Activated CD8-positive, alpha-beta memory T cell treated with anti-CD3 and anti-CD28 coated beads for 4 hours (primary cell): ENCODE results near the gene PLEKHG4B.

Experiments
- DNase-seq, 2 donors: peaks; one replicate each; pipeline ENCODE4 v3.0.0-alpha.2; 2020; ENCODE audit warnings: low read depth in 2 of 2

PLEKHG4B gene

DNA sequence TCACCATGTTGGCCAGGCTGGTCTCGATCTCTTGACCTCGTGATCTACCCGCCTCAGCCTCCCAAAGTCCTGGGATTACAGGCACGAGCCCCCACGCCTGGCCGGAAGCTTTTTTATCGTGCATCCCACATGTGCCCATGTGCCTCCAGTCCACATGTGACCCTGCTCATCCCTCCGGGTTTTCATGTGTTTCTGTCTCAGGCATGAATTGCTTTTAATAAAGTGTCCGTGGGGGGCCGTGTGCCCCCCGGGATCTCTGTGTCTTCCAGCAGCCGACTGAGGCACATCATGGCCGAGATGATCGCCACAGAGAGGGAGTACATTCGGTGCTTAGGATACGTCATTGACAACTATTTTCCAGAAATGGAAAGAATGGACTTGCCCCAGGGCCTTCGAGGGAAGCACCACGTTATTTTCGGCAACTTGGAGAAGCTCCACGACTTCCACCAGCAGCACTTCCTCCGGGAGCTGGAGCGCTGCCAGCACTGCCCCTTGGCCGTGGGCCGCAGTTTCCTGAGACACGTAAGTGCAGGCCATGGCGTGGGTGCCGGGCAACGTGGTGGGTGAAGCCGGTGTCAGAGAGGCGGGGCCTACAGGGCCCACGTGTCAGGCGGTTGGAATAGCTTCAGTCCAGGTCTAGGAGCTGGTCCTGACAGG is 77.2 kb downstream of the PLEKHG4B start:
- DNase-seq: no peak

DNA sequence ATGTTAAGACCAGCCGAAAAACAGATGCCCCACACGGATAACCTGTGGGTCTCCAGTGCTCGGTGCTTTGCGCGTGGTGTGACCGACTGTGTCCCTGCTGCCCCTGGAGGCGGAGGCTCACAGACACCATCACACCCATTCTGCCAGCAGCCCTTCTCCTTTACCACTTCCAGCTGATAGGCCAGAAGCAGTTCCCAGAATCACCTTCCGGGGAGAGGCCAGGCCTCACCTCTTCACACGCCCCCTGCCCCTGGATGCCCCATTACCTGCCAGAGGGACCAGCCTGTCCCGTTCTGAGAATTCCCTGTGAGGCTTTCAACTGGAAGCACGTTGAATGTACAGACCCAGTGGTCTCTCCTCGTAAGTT is 77.7 kb downstream of the PLEKHG4B start:
- DNase-seq: no peak

DNA sequence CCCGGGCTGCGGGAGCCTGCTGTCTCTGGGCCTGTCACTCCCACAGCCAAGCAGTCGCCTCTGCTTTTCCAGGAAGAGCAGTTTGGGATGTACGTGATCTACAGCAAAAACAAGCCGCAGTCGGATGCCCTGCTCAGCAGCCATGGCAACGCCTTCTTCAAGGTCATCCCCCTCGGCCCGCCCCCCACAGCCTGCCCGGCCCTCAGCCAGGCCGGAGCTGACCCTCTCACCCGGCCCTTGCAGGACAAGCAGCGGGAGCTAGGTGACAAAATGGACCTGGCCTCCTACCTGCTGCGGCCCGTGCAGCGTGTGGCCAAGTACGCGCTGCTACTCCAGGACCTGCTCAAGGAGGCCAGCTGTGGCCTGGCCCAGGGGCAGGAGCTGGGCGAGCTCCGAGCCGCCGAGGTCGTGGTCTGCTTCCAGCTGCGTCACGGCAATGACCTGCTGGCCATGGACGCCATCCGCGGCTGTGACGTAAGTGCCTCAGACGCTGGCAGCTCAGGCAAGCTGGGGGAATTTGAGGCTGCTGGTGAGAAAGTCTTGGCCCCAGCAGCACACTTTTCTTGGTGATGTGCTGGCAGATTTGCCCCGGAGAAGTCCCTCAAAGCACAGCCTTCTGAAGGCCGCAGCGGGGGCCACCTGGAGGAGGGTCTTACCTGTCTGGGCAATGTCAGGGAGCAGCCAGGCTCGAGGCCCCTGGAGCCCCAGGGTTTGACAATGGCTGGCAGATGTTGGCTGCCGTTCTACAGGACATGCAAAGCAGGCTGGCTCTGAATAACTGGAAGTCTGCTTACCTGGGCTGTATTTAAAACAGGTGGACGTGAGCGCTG is 79.2 kb downstream of the PLEKHG4B start:
- no peak for DNase-seq

DNA sequence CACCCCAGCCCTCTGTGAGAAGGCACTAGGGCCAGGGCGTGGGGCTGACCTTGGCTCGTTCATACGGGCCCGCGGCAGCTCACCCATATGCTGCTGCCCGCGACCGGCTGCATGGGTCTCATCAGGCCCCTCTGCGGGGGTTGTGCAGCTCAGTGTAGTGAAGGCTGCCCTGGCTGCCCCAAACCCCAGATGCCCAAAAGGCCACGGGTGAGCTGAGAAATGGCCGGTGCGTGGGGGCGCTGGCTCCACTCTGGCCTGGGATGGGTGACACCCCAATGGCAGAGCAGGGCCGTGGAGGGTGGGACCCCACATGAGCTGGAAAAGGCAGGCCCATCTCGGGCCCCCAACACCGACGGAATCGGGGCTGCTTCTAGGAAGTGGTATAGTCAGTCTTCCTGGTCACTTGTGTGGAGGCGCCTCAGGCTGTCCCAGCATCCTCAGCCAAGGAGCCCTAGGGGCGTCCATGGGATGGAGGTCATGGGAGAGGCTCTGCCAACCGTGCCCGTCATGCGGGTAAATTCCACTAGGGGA is 79.9 kb downstream of the PLEKHG4B start:
- DNase-seq: no peak

DNA sequence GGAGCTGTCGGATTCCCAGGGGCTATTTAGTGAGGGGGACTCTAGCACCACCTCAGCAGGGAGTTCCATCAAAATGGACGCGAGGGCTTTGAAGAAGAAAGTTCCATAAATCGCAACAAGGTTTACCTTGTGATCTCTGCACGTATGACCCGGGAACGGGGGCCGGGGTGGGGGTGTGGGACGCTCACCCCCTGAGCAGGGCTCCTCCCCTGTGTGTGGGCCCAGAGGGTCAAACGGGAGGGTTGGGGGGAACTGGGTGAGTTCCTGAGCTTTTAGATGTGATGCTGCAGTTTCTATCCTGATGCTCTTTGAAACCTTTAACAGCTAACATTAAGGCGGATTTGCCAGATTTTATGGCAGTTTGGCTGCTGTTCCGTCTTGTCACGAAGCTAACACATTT is 80.5 kb downstream of the PLEKHG4B start:
- no peak for DNase-seq

DNA sequence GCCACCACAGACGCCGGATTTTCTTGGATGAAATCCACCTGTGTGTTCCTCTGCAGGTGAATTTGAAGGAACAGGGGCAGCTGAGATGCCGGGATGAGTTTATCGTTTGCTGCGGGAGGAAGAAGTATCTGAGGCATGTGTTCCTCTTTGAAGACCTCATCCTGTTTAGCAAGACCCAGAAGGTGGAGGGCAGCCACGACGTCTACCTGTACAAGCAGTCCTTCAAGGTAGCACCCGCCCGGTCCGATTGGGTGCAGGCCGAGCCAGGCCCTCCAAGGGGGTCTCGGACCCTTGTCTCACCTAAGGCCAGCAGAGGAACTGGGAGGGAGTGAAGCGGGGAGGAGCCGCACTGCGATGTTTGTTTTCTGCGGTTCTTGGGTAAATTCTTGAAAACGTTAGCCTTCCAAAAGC is 80.9 kb downstream of the PLEKHG4B start:
- DNase-seq: no peak

DNA sequence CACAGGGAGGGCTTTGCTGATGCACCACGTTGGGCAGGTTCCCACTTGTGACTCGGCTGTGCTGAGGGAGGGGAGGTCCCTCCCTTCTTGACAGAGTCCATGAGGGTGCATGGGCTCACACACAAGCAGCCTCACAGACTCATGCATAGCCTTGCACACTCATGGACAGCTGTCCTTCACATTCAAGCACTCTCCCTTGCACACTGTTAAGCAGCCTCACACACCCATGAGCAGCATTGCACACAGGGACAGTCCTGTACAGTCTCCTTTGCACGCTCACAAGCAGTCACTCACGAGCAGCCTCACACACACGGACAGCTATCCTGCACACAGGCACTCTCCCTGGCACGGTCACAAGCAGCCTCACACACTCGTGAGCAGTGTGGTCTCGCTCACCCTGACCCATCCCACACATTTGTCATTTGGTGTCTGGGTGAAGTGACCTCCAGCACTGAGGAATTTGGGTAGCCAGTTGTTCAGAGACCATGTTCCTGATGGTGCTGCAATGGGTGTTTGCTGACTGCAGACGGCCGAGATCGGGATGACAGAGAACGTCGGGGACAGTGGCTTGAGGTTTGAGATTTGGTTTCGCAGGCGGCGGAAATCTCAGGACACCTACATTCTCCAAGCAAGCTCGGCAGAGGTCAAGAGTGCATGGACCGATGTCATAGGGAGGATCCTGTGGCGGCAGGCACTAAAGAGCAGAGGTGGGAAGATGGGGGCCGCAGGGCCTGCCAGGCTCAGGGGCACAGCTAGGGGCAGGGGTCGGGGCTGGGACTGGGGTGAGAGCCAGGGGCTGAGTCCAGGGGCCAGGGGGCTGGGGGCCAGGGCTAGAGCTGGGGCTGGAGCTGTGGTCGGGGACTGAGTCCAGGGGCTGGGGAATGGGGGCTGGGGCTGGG is 81.7 kb downstream of the PLEKHG4B start:
- no peak for DNase-seq

DNA sequence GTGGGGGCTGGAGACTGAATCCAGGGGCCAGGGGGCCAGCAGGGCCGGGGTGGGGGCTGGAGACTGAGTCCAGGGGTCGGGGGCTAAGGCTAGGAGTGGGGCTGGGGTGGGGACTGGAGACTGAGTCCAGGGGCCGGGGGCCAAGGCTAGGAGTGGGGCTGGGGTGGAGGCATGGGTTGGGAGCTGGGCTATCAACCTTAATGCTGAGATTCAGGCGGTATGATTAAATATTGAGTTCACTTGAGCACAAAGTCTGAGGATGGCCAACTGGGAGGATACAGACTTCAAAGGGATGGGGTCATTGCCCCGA is 82.3 kb downstream of the PLEKHG4B start:
- no peak for DNase-seq

DNA sequence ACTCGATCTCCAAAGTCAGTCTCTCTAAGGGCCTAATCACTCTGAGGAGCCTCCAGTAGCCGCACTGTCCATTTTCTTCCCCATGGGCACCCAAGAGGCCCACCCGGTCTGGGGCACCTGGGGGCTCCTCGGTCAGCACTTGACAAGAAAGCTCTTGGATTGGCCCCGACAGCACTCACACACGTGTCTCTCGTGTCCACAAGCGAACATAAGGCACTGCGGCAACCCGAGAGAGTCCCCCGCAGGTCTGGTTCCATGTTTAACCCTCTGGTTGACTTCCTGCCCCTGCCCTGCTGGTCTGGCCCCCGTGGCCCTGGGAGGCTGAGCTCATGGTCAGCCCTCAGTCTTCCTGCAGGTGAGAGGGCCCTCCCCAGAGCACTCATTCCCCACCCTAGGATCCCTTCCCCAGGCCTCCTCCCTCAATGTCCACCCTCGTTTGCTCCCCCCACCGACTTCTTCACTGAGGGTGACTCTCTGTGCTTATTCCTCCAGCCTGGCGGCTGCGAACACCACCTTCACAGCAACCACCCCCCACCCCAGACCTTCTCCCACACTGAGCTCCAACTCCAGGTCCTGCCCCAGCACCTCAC is 83.0 kb downstream of the PLEKHG4B start:
- no peak for DNase-seq

DNA sequence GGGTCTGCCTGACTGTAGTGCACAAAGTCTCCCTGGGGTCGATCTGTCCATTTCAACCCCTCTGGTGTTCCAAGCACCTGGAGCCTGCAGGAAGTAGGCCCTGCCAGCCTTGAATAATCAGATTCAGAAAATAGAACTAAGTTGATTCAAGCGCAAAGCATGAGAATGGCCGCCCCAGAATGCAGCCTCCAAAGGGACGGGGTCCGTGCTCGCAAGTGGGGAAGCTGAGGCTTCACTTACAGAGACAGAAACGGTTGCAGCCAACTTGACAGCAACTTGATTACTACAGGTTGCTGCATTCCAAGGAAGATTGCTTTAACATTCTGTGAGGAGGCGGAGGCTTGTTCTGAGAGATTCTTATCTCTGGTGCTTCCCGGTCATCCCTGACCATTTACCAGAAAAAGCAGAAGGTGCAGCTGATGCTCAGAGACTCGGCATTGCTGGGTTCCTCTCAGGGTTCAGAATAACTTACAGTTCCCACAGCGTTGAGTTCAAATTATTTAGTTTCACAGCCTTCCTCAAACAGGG is 84.4 kb downstream of the PLEKHG4B start:
- no peak for DNase-seq

DNA sequence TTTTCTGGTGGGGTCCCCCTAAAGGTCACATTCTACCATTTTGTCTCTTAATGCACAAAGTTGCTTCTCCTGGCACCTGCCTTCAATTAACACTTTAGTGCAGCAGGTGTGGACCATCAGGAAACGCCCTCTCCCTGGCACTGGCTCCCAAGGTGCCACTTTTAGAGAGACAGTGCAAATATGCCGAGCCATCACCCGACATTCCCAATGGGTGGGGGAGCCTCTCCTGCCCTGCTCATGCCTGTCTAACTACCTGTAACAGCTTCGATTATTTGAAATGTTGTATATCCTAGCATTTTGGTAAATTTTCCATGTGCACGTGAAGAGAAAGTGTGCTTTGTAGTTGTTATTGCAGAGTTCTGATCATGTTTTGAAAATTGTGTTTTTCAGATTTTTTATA is 86.1 kb downstream of the PLEKHG4B start:
- no peak for DNase-seq

DNA sequence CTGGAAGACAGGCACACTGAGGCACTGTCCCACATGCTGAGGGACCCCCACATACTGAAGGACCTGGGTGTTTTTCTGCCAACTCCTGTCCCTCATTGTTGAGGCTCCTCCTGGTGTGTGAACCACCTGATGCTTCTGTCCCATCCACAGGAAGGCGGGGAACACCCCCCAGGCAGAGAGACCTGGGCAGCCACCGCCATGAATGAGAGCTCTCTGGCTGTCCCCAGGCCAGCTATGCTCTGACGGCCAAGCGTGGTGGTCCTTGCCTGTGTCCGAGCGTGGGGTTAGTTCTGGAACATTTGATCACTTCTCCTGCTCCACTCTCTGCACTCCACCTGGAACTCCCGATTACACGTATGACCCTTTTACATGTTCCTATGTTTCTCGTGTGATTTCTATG is 87.4 kb downstream of the PLEKHG4B start:
- no peak for DNase-seq

DNA sequence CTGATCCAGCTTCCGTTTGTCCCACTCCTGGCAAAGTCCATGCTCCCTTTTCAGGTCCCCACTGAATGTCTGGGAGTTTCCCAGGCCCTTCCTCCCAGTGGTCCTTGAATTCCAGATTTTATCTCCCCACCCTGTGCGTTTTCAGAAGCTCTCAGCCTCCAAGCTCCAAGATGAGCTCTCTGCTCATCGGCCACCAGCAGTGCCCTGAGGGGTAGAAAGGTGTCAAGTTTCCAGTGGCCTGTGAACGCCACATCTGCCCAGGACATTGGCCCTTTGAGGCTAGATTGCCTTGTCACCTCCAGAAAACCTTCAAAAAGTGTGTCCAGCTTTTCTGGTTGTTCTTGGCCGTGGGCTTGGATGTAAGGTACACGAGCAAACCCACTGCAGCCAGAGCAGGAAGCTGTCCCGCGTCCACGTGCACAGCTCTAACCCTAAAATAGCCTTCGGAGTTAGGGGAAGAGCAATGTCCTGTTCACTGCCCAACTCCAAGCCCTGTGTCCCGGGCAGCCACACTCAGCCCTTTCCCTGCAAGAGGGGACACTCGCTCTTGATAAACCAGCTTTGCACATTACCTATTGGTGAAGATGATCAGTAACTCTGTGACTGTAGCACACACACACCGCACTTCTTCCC is 88.4 kb downstream of the PLEKHG4B start:
- no peak for DNase-seq

DNA sequence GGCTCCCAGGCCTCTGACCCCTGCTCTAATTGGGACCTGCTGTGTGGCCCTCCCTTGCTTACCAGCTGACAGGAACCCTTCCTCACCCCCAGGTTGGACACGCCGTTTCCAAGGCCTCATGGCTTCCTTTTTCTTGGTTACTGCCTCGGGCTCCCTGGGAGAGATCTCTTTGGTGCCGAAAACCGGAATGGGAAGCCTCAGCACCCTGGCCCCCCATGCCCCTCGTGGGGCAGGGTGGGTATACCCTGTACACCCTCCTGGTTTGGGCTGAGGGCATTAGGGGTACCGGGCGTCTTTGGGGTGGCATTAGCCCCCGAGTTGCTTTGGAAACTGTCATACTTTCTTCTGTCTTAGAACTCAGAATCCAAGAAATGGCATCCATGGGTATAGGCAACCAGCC is 89.2 kb downstream of the PLEKHG4B start:
- DNase-seq: no peak

DNA sequence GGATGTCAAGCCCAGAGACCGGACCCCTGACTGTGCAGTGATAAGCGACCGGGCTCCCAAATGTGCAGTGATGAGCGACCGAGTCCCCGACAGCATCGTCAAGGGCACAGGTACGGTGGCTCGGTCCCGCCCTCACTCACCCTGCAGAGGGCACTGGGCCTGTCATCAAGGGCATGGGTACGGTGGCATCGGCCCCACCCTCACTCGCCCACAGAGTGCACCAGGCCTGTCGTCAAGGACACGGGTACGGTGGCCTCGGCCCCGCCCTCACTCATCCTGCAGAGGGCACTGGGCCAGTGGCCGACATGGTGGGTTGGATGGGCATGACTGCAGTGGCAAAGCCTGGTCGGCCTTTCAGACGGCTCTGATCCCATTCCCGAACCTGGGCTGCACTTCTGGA is 89.6 kb downstream of the PLEKHG4B start:
- no peak for DNase-seq

DNA sequence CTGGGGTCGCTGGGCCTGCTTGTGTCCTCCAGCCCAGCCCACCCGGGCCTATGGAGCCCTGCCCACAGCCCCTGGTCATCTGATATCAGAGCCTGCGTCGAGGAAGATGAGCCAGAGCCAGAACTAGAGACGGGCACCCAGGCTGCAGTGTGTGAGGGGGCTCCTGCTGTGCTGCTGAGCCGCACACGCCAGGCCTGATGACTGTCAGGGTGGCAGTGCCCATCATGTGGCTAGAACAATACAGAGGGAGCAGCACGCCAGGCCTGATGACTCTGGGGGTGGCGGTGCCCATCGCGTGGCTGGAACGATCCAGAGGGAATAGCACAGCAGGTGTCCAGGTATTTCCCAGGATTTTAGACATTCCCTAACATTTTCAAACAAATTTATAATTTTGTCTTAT is 90.2 kb downstream of the PLEKHG4B start:
- no peak for DNase-seq

DNA sequence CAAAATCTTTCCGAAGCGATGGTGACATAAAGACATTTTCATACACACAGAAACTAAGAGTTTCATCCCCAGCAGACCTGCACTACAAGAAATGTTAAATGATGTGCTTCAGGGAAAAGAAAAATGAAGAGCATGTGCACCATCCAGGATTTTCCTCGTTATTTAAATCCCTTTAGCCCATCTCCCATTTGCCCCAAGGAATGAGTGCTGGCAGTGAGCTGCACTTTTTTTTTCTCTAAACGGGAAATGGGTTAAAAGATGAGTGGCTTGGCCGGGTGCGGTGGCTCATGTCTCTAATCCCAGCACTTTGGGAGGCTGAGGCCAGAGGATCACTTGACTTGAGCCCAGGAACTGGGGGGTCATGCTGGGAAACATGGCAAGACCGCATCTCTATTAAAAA is 92.5 kb downstream of the PLEKHG4B start:
- DNase-seq: no peak

DNA sequence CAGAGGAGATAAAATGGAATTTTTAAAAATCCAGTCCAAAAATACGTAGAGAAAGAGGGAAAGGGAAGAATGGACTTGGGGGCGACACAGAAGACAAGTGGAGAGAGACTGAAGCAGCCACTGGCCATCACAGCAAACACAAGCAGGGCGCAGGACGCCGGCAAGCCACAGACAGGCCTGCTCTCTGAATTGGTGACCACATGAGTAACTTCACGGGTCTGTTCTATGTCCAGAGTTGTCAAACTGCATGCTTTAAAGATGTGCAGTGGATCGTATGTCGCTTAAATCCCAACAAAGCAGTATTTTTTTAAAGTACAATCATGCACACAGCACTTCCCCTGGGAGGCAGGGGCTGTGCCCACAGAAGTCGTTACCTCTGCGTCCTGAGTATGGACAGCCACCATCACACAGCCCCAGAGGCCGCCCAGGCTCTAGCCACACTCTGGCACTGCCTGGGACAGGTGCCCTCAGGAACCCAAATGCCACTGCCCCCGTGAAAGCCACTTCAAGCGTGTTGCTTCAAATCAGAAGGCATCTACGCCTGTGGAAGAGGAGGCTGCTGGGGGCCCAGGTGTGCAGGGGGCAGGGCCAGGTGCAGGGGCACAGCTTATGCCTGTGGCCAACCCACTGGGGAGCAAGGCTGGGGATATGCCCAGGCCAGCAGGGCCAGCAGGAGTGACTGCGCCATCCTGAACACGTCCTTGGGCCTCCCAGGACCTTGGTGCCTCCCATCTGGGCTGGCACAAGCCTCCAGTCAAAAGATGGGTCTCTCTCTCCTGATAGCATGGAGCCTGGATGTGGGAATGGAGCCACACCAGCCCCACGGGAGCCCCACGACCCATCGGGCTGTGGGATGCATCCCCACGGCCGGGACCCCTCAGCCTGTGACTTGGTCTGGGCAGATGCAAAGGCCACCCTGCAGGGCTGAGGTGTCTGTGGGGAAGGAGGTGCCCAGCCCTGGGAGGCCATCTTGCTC is 93.4 kb downstream of the PLEKHG4B start:
- DNase-seq: no peak

DNA sequence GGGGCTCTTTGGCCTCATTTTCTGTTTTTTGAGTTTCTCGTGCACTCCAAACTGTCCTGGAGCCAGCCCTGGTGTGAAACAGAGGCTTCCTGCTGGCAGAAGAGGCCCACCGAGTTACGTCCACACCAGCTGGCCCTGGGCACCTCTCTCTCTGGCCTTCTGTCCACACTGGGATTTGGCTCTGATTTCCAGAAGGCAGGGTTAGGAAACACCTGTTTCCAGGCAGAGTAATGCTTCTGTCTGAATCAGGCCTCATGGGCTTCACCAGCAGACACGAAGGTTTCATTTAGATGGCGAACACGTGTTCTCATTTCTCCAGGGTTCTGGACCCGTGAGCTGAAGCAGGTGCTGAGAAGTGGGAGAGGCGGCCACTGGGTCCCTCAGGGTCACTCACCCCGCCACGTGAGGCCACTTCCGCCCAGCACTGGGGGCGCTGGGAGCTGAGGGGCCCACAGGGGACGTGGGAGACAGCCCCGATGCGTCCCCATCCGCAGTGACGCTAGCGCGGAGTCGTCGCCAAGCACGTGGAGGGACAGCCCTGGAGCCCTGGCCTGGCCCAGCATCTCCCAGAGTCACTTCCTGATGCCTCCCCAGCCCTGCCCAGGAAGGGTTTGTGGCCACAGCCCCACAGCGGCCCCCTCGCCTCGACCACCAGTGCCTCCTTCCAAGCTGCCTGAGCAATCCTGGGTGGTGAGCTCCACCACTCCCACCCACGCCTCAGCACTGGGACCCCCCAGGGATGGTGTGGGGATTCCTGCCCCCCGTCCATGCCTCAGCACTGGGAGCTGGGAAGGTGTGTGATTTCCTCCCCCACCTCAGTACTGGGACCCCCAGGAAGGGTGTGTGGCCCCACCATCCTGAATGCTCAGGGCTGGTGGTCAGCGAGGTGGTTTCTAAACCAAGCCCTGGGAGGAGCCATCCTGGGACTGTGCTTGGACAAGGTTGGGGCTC is 94.4 kb downstream of the PLEKHG4B start:
- DNase-seq: no peak
